Measurements from ENCODE around the gene CEBPA.

DNA sequence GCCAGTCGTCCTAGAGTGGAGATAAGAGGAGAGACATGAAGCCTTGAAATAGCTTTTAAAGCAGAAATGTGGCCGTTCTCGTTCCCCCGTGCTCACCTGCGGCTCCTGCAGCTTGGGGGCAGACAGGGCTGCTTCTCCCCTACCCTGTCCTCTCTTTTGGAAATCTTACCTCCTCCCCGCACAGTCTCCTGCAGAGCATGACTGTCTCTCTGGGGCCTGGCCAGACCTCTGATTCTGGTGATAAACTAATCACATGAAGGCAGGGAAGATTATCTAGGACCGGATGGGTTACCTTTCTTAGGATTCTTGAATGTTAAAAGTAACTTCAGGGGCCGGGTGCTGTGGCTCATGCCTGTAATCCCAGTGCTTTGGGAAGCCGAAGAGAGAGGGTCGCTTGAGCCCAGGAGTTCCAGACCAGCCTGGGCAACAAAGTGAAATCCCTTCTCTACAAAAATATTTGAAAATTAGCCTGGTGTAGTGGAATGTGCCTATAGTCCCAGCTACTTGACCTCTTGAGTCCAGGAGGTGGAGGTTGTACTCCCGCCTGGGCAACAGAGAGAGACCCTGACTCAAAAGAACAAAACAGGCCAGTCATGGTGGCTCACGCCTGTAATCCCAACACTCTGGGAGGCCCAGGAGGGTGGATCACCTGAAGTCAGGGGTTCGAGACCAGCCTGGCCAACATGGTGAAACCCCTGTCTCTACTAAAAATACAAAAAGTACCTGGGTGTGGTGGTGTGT, 8.1 kb downstream of the CEBPA start:
- TF ChIP-seq TAF1 (IDR thresholded peaks at IDR 0.05; ENCODE audit: low read depth), result no peak
- no peak for TF ChIP-seq TEAD4 (IDR thresholded peaks at IDR 0.05)
- no peak for TF ChIP-seq RAD21 (IDR thresholded peaks at IDR 0.05; ENCODE audit: low read depth)
- TF ChIP-seq, protein P1, sequence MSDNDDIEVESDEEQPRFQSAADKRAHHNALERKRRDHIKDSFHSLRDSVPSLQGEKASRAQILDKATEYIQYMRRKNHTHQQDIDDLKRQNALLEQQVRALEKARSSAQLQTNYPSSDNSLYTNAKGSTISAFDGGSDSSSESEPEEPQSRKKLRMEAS (IDR thresholded peaks at IDR 0.05), result no peak
- TF ChIP-seq, protein P2, sequence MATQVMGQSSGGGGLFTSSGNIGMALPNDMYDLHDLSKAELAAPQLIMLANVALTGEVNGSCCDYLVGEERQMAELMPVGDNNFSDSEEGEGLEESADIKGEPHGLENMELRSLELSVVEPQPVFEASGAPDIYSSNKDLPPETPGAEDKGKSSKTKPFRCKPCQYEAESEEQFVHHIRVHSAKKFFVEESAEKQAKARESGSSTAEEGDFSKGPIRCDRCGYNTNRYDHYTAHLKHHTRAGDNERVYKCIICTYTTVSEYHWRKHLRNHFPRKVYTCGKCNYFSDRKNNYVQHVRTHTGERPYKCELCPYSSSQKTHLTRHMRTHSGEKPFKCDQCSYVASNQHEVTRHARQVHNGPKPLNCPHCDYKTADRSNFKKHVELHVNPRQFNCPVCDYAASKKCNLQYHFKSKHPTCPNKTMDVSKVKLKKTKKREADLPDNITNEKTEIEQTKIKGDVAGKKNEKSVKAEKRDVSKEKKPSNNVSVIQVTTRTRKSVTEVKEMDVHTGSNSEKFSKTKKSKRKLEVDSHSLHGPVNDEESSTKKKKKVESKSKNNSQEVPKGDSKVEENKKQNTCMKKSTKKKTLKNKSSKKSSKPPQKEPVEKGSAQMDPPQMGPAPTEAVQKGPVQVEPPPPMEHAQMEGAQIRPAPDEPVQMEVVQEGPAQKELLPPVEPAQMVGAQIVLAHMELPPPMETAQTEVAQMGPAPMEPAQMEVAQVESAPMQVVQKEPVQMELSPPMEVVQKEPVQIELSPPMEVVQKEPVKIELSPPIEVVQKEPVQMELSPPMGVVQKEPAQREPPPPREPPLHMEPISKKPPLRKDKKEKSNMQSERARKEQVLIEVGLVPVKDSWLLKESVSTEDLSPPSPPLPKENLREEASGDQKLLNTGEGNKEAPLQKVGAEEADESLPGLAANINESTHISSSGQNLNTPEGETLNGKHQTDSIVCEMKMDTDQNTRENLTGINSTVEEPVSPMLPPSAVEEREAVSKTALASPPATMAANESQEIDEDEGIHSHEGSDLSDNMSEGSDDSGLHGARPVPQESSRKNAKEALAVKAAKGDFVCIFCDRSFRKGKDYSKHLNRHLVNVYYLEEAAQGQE (IDR thresholded peaks at IDR 0.05; ENCODE audit: low read depth), result no peak
- no peak for TF ChIP-seq NFIC (IDR thresholded peaks at IDR 0.05)
- no peak for TF ChIP-seq CEBPB (IDR thresholded peaks at IDR 0.05)
- TF ChIP-seq EGR1 (IDR thresholded peaks at IDR 0.05), result no peak
- TF ChIP-seq CREB1 (IDR thresholded peaks at IDR 0.05; ENCODE audit: low read depth), result no peak
- TF ChIP-seq ZBTB7A (IDR thresholded peaks at IDR 0.05; ENCODE audit: low read depth), result no peak
- no peak for TF ChIP-seq YY1 (IDR thresholded peaks at IDR 0.05; ENCODE audit: low read depth)
- no peak for TF ChIP-seq TCF12 (IDR thresholded peaks at IDR 0.05; ENCODE audit: low read depth)

Measured in Ishikawa (cell line).